Ishikawa (cell line): Measurements from ENCODE around the gene SLC30A5.

ENCODE experiments used
- CEBPB ChIP-seq: IDR thresholded peaks from 2 replicates; pipeline ENCODE4 v1.6.1; 2012
- CREB1 ChIP-seq: IDR thresholded peaks from 2 replicates; pipeline ENCODE4 v1.6.1; 2012; ENCODE audit warnings: low read depth
- EGR1 ChIP-seq: IDR thresholded peaks from 2 replicates; pipeline ENCODE4 v1.6.1; 2012
- EP300 ChIP-seq: IDR thresholded peaks from 2 replicates; pipeline ENCODE4 v1.6.1; 2012; ENCODE audit warnings: borderline replicate concordance
- FOXM1 ChIP-seq: IDR thresholded peaks from 2 replicates; pipeline ENCODE4 v1.6.1; 2012; ENCODE audit warnings: low read depth, borderline replicate concordance
- NFIC ChIP-seq: IDR thresholded peaks from 2 replicates; pipeline ENCODE4 v1.6.1; 2012
- RAD21 ChIP-seq: IDR thresholded peaks from 2 replicates; pipeline ENCODE4 v1.6.1; 2012; ENCODE audit warnings: low read depth
- TAF1 ChIP-seq: IDR thresholded peaks from 2 replicates; pipeline ENCODE4 v1.6.1; 2012; ENCODE audit warnings: low read depth, mild to moderate bottlenecking
- TCF12 ChIP-seq: IDR thresholded peaks from 2 replicates; pipeline ENCODE4 v1.6.1; 2012; ENCODE audit warnings: low read depth
- TEAD4 ChIP-seq: IDR thresholded peaks from 2 replicates; pipeline ENCODE4 v1.6.1; 2012
- YY1 ChIP-seq: IDR thresholded peaks from 2 replicates; pipeline ENCODE4 v1.6.1; 2012; ENCODE audit warnings: low read depth
- ZBTB7A ChIP-seq: IDR thresholded peaks from 2 replicates; pipeline ENCODE4 v1.6.1; 2012; ENCODE audit warnings: low read depth
- TF ChIP-seq, protein P1 (sequence below): IDR thresholded peaks from 2 replicates; pipeline ENCODE4 v1.6.1; 2012
- TF ChIP-seq, protein P2 (sequence below): IDR thresholded peaks from 2 replicates; pipeline ENCODE4 v1.6.1; 2012; ENCODE audit warnings: low read depth, mild to moderate bottlenecking
- TF ChIP-seq, protein P3 (sequence below): IDR thresholded peaks from 2 replicates; pipeline ENCODE4 v1.6.1; 2012

SLC30A5 gene

DNA sequence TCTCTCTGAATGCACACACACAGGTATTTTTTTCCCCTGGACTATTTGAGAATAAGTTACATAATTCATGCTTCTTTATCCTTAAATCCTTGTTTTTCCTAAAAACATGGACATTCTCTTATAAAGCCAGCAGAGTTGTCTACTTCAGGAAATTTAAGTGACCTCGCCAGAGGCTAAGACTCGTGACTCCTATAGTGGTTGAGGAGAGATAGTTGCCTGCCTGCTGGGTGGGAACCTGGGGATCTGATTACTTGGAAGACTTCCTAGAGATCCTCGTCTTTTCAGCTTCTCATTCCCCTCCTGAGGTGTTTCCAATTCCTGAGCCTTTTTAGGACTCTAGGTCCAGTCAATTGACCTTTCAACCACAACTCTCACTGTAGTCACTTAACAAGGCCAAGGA, 5.5 kb downstream of the SLC30A5 start:
- TF ChIP-seq TEAD4 (no peak), RAD21 (no peak)
- TF ChIP-seq, protein P1, sequence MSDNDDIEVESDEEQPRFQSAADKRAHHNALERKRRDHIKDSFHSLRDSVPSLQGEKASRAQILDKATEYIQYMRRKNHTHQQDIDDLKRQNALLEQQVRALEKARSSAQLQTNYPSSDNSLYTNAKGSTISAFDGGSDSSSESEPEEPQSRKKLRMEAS, result no peak

DNA sequence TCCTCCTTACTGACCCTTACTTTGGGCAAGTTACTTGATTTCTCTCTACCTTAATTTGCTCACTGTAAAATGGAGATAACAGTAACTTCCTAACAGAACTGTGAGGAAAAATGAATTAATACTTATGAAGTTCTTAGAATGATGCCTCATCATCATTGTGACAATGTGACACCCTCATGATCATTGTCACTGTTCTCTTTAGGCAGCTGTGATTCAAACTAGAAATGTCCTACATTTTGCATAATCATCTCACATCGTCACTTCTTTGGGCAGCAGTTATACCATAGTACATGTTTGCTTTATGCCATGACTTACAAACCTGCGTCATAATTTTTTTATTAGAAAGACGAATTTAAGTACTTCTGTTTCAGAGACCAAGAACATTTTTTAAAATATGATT, 9.7 kb downstream of the SLC30A5 start:
- TF ChIP-seq, protein P2, sequence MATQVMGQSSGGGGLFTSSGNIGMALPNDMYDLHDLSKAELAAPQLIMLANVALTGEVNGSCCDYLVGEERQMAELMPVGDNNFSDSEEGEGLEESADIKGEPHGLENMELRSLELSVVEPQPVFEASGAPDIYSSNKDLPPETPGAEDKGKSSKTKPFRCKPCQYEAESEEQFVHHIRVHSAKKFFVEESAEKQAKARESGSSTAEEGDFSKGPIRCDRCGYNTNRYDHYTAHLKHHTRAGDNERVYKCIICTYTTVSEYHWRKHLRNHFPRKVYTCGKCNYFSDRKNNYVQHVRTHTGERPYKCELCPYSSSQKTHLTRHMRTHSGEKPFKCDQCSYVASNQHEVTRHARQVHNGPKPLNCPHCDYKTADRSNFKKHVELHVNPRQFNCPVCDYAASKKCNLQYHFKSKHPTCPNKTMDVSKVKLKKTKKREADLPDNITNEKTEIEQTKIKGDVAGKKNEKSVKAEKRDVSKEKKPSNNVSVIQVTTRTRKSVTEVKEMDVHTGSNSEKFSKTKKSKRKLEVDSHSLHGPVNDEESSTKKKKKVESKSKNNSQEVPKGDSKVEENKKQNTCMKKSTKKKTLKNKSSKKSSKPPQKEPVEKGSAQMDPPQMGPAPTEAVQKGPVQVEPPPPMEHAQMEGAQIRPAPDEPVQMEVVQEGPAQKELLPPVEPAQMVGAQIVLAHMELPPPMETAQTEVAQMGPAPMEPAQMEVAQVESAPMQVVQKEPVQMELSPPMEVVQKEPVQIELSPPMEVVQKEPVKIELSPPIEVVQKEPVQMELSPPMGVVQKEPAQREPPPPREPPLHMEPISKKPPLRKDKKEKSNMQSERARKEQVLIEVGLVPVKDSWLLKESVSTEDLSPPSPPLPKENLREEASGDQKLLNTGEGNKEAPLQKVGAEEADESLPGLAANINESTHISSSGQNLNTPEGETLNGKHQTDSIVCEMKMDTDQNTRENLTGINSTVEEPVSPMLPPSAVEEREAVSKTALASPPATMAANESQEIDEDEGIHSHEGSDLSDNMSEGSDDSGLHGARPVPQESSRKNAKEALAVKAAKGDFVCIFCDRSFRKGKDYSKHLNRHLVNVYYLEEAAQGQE, result no peak
- TF ChIP-seq TCF12 (no peak), EGR1 (no peak), TAF1 (no peak), TEAD4 (no peak), CREB1 (no peak), ZBTB7A (no peak), FOXM1 (no peak), YY1 (no peak), RAD21 (no peak)
- TF ChIP-seq, protein P1, result no peak
- TF ChIP-seq, protein P3, sequence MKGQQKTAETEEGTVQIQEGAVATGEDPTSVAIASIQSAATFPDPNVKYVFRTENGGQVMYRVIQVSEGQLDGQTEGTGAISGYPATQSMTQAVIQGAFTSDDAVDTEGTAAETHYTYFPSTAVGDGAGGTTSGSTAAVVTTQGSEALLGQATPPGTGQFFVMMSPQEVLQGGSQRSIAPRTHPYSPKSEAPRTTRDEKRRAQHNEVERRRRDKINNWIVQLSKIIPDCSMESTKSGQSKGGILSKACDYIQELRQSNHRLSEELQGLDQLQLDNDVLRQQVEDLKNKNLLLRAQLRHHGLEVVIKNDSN, result no peak

DNA sequence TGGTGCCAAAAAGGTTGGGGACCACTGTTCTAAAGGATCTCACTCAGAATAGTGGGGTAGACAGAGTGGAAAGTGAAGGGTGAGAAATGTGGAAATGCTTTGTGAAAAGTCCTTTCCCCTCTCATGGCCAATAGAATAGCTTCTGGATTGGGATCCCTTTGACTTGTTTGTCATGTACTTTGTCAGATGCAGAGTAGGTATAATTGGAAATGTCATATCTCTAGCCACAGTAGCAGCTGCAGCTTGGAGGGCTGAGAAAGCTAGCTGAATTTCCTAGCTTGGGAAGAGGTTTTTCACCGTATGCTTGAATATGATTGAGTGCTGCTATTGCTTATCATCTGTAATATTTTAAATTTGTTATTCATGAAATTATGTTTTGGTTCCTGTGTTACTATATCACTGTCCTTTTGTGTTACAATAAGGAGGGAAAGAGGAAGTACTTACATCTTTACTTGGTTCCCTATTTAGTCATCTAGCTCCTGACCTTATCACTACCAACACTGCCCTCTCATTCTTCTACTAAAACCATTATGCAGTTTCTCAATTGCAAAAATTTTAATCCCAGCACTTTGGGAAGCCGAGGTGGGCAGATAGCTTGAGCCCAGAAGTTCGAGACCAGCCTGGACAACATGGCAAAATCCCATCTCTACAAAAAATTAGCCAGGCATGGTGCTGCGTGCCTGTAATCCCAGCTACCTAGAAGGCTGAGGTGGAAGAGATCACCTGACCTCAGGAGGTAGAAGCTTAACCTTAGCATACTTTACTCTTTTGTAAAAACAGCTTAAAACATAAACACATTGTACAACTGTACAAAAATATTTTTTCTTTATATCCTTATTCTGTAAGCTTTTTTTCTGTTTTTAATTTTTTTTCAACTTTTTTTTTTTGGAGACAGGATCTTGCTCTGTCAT, 12.4 kb downstream of the SLC30A5 start:
- TF ChIP-seq, protein P2, result no peak
- TF ChIP-seq CEBPB (no peak), TEAD4 (no peak), ZBTB7A (no peak), TCF12 (no peak), EP300 (no peak), EGR1 (no peak), TAF1 (no peak), RAD21 (no peak), YY1 (no peak), NFIC (no peak), FOXM1 (no peak), CREB1 (no peak)
- TF ChIP-seq, protein P1, result no peak
- TF ChIP-seq, protein P3, result no peak

DNA sequence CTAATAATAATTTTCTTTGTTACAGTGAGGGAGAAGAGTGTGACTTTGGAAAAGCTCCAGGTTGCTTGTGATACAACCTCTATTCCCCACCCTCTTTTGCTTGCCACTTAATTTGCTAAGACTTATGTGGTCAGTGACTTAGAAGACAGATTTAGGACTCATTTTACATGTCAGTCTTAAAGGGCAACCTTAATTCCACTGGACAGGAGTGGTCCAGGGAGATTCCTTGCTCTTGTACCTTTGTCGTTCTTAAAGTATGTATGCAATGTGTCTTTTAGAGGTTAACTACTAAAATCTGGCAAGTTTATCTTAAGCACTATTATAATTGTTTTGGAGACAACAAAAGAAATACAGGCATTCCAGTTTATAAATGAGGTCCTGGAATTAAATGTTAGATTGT, 20.0 kb downstream of the SLC30A5 start:
- TF ChIP-seq FOXM1 (no peak), CREB1 (no peak), EP300 (no peak), RAD21 (no peak), TEAD4 (no peak), NFIC (no peak), EGR1 (no peak), TAF1 (no peak), ZBTB7A (no peak)
- TF ChIP-seq, protein P1, result no peak

DNA sequence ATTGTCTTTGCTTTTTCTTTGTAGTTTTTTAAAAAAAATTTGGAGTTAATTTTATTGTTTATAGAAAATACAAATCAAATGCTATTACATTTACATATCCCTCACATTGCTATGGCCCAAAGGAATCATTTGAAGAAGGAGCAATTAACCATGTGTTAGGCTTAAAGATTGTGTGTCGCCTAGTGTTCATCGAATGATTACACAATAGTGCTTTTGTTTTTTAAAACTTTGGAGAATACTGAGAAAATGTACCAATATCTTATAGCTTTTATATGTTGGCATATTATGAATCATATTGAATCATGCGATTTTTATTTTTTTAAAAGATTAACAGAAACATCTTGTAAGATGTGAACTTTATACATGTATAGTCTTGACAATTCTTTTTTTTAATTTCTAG, 21.7 kb downstream of the SLC30A5 start:
- TF ChIP-seq TAF1, result no peak
- TF ChIP-seq RAD21, result no peak
- no peak for TF ChIP-seq EP300
- TF ChIP-seq YY1, result no peak
- no peak for TF ChIP-seq CREB1
- no peak for TF ChIP-seq ZBTB7A
- TF ChIP-seq, protein P3, result no peak
- TF ChIP-seq, protein P2, result no peak
- no peak for TF ChIP-seq NFIC
- TF ChIP-seq, protein P1, result no peak
- no peak for TF ChIP-seq FOXM1
- TF ChIP-seq TCF12, result no peak
